Stimulated activated CD8-positive, alpha-beta memory T cell treated with anti-CD3 and anti-CD28 coated beads, Interleukin-7, amount 100 ng/mL, for 48 hours (primary cell): ENCODE measurements around the gene SLC6A12.
"Not testable (repeated sequence)": the region's sequence is repeated elsewhere in the genome, so short reads cannot be mapped to it uniquely, and the experiment has no call there.

Source experiments
- DNase-seq, 2 donors: peaks; one replicate each; pipeline ENCODE4 v3.0.0-alpha.2; 2020; ENCODE audit warnings: low read depth in 1 of 2; ENCODE audit errors: extremely low read depth in 1 of 2

Gene SLC6A12

DNA sequence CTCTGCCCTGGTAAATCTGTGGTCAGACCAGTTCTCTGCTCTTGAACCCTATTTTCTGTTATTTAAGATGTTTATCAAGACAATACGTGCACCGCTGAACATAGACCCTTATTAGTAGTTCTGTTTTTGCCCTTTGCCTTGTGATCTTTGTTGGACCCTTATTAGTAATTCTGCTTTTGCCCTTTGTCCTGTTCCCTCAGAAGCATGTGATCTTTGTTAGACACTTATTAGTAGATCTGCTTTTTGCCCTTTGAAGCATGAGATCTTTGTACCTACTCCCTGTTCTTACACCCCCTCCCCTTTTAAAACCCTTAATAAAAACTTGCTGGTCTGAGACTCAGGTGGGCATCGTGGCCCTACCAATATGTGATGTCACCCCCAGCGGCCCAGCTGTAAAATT lies 22.0 kb upstream of the SLC6A12 start:
- not testable (repeated sequence) for DNase-seq

DNA sequence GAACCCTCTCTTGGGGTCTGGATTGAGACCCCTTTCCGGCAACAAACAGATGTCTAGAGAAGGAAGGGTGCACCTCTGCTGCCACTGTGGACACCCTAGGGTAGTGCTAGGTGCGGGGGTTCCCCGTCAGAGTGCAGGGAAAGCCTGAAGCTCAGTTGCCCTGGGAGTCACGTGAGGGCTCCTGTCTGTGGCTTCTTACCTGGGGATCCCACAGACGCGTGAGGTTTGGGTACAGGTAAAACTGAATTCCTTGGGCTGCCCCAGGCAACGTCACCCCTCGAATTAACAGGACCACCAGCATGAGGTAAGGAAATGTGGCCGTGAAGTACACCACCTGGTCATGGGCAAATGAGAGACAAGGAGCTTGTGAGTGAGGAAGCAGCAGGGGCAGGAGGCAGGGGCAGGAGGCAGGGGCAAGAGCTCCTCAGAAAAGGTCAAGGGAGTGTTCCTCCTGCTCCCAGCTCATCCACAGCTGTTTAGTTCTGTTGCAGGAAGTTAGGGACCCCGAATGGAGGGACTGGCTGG lies 21.0 kb upstream of the SLC6A12 start:
- no peak for DNase-seq

DNA sequence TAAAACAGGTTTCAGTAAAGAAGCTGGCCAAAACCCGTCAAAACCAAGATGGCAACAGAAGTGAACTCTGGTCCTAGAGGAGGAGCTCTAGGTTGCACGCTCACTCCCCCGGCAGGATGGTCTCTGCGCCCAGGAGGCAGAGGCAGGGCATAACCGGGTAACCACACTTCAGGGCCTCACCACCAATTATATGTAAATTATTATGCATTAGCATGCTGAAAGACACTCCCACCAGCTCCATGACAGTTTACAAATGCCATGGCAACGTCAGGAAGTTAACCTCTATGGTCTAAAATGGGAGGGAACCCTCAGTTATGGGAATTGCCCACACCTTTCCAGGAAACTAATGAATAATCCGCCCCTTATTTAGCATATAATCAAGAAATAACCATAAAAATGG lies 20.1 kb upstream of the SLC6A12 start:
- no peak for DNase-seq

DNA sequence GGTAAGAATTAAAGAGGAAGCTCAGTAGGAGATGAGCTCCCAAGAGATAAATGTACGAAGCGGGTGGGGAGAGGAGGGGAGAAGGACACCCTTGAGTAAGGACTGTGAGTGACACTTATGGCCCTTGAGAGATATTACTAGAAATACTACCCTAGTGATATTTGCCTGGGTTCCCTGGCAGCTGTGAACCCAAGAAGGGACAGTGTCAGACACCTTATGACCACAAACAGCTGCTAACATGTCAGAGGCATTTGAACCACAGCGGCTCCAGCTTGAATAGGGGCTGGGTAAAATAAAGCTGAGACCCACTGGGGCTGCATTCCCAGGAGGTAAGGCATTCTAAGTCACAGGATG lies 19.6 kb upstream of the SLC6A12 start:
- no peak for DNase-seq

DNA sequence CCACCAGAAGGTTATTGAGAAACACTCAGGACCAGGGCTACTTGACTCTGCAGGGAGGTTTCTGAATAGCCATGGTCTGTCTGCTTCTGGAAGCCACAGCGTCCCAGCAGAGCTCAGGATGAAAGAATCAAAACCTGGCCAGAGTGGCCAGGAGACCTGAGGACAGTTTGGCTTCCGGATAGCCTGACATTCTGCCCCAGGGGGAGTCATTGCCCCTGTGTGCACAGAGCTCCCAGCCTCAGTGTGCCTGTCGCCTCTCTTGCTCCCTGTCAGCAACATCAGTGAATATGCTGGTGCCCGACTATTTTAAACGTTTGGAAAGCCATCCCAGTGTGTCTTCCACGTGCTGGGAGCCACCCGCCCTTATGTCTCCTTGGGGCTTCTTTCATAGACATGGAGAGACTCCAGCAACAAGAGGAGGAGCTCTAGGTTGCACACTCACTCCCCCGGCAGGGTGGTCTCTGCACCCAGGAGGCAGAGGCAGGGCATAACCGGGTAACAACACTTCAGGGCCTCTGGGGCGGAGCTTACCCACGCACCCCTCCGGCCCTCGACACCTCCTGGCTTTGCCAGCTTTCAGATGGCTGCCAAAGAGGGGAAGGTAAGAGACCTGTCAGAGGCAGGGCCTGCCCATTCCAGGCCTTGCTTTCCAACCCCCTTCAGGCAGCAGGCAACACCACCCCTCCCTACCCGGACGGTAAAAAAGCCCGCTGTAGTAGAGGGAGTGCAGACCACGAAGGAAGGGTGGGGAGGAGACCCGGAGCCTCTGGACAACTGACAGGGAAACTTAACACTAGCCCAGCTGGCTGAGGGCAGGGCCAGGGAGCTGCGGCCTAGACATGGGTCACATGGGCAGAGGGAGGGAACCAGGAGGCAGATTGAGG lies 19.0 kb upstream of the SLC6A12 start:
- no peak for DNase-seq

DNA sequence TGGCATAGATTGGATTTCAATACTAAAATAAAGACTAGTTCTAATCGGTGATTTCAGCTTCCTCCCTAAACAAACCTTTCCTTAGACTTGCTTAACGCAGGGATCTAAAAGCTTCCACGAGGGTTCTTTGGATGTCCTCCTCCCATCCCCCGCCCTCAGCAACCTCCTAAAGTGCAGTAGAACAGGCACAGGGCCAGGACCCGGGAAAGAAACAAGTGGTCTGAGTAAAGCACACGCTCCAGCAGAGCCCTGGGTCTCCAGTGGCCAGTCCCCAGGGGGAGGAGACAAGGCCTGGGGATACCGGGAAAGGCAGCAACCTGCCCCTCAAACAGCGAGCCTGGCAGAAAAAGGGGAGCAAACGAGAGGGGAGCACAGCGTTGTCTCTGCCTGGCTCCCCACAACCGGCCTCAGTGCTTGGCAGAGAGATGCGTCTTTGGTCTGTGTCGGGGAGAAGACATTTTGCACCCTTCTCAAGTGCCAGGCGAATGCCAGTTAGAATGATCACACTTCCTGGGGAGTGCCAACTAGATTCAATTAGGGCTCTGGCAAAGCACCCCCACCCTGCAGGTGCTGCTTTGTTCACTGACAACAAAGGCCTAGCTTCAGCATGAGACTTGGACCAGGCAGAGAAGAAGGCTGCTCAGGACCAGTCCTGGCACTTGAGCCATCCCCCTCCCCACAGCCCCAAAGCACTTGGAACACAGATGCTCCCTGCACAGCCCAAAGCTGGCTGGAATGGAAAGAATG lies 17.1 kb upstream of the SLC6A12 start:
- no peak for DNase-seq

DNA sequence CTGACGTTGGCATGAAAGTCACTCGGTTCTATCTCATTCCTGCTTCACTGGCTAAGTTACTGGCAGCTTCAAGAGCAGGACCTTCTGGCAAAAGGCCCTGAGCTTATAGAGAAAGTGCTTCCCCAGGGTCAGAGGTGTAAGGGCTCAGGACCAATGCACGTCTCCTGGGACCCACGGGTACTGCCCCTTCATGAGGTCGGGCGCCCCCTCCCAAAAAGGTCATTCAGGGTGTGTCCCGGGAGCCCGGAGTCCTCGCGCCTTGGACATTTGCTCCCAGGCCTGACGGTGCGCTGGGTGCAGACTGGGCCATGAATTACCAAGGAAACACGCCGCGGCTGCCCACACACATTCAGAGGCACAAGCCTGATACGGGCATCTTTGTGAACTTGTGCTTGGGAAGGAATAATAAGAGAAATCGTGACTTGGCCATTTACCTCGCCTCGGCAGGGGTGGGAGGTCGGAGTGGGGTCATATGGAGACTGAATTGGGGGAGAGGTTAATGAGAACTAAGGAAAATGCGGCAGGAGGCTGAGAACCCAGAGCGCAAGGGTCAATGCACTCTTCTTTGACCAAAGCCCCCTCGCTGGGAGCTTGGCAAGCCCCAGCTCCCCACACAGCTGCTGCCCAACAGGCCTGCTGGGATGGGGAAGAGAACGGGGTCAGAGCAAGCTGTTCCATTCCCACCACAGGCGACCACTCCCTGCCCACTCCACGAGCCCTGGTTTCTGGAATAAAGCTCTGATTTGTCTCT lies 15.7 kb upstream of the SLC6A12 start:
- no peak for DNase-seq

DNA sequence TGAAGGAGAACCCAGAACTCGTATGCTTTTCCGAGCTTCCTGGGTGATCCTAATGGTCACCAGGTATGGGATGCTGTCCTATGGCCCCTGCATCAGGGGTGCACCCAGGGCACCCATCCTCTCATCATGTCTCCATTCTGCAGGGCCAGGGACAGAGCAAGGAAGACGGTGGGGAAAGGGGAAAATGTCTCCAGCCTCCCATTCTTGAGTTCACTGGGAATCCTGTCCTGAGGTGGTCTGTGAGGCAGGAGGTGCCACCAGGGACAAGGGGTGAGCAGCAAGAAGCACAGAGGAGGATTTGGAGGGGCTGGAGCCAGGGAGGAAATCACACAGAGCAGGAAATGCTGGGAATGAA lies 14.9 kb upstream of the SLC6A12 start:
- no peak for DNase-seq

DNA sequence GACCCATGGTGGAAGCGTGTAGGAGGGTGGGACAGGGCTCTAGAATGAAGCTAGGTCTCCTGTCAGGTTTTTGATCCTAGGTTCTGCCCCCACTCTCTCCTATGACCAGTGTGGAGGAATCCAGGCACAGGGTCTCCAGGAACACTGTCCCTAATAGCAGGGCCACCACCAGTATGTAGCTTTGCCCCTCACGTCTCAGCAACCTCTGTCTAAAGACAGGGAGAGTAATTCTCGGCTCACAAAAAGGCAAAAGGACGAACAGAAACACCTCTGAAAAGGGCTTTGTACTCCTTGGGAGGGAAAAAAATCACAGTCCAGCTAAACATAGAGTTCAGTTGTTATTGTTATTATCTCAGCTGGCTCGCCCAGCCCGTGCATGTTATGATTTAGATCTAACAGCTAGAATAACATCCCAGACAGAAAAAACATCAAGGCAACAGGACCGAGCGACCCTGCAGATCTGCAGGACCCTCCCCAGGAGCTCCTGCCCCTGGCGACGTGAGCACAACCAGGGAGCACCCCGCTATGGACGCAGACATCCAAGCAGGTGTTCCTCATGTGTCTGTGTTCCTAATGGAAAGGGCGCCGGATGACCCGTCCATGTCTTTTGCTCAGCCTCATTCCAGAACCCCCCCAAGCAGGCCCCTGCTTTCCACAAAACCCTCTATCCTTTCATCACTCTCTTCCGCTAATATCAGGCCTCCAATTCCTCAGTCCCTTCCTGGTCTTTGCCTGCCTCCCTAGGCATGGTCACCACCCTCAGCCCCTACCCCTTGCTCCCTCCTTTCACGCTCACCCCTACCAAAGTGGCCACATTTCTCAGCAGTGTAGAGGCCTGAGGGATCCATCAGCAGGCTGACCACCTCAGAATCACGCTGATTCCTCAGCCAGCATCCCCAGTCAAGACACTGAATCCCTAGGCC lies 14.2 kb upstream of the SLC6A12 start:
- DNase-seq, result no peak

DNA sequence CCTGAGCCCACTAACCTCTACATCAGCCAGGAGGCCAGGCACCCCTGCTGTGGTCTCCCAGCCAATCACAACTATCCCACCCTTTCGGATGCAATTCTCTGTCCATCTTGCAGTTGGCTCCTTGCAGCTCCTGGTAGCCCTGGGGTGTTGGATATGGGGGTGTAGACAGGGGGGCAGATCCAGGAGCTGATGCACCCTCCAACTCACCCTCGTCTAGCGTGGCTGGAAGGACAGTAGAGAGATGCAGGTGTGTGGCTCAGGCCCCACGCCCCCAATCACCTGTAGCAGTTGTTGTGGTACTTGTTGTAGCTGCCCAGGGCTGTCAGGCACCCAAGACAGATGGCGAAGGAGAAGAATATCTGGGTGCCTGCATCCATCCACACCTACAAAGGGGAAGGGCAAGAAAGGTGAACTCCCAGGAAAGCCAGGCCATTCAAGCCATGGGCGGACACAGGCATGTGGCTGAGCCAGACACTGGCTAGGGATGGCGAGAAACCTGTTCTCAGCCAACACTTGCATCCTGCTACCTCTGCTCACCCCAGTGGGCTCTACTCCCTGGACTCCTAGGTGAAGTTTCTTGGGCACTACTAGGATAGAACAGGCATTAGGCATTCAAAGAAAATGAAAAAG lies 13.4 kb upstream of the SLC6A12 start:
- DNase-seq, result no peak

DNA sequence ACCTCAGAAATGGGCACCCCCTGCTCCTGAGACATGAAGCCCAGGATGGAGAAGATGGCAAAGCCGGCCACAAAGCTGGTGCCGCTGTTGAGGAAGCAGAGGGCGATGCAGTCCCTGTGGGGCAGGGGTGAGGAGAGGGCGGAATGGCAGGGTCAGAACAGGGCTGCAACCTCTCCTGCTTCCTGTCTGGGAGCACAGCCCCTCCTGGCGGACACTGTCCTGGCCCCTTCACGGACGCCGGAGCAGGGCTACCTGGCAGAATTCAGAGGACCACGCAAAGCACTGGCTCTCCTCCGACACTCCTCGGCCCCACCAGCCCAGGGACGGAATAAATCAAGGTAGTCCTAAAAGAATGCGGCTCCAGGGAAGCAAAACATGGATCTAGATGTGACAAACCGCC lies 12.4 kb upstream of the SLC6A12 start:
- no peak for DNase-seq

DNA sequence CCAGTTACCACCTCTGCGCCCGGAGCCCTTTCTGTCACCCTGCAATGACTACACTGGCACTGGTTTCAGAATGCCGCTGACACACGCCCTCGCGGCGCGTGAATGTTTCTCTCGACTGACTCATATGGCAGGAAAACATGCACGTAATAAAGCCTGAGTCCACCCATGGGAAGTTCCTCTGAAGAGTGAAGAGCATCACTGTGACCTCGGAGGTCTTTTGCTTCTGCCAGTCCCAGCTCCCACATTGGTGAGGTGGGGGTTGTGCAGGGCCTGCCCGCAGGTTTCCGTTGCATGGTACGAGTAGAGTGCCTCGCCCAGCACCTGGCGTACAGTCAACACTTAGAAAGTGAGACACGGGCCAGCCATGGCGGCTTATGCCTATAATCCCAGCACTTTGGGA lies 11.1 kb upstream of the SLC6A12 start:
- DNase-seq, result no peak

DNA sequence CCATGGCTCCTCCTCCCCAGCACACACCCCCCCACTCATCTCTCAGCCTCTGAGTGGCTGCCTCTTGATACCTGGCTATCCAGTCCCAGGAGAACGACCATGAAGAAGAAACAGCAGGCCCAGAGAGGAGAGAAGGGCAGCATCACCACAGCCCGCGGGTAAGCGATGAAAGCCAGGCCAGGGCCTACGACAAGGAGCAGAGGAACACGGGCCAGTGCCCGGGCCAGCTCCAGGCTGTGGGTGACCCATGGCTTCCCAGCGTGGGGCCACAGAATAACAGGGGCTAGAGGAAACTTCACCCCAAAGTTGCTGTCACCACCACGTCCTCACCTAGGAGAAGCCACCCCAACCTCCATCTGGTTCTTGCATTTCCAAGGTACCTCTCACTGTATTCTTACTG lies 10.4 kb upstream of the SLC6A12 start:
- DNase-seq, result no peak

DNA sequence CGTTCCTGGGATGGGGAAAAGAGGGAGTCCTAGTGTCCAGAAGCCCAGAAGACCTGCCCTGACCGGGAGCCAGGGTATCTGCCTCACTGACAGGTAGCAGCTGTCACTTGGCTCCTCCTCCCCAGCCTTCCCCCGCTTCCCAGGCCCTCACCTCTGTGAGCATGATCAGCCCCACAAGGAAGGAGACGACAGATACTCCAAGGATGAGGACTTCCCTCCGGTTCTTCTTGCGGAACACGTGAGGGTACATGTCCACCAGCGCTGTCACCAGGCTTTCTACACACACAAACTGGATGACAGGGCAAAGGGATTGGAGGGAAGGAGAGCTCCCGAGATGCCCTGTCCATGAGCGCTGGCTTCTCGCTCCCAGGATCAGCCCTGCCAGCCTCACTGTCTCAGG lies 9.9 kb upstream of the SLC6A12 start:
- DNase-seq, result no peak

DNA sequence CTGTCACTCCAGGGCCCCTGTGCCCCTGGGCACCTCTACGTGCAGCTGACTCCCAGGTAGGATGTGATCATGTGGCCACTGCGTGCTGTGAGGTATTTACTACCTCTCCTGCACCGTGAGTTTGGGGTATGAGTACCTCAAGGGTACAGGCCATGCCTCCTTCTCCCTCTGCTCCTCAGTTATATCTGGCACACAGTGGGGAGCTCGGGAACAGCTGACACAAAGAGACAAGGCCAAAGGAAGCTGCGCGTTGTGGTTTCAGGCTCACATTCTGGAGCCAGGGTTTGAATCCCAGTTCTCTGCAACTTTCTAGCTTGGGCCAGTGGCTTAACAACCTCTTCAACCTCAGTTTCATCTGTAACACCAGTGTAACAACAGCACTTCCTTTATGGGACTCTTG lies 7.8 kb upstream of the SLC6A12 start:
- no peak for DNase-seq

DNA sequence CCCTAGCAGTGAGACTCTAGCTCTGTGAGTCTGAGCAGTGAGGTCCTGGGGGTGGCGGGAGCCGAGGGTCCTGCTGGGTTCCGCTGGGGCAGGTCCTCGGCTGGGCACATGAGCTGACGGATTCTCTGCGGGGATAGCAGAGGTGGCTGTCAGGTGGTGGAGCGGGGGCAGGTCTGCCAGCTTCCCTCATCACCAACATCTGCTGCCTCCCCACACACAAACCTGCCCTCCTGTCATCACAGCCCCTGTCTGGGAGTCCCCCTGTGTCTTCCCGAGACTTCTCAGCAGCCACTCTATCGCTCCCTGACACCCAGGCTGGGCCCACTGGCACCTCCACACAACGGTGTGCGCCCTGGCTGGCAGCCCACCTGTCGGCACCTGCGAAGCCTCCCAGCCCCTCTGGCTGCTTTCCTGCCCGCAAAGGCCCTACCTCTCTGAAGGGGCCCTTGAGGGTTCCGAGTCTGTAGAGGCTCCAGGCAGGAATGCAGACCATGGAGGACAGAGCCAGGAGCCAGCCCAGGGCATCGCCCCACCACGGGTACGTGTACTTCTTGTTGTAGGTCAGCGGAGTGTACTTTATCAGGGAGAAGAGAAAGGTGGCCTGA lies 7.1 kb upstream of the SLC6A12 start:
- DNase-seq, result no peak

DNA sequence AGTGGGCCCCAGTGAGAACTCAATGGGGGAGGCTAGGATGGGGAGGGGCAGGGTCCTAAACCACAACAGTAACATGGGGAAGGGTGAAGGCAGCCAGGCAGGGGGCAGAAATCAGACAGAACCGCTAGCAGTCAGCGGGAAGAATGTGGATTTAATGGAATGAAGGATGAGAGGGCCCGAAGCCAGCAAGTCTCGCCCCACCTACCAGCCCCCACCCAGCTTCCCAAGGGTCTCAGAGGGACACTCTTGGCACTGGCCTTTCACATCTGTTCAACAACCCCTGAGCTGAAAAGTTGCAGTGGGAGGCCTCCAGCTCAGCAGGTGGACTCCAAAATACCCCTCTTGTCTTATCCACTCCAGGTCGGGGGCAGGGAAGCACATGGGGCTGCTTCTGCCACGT lies 6.5 kb upstream of the SLC6A12 start:
- no peak for DNase-seq

DNA sequence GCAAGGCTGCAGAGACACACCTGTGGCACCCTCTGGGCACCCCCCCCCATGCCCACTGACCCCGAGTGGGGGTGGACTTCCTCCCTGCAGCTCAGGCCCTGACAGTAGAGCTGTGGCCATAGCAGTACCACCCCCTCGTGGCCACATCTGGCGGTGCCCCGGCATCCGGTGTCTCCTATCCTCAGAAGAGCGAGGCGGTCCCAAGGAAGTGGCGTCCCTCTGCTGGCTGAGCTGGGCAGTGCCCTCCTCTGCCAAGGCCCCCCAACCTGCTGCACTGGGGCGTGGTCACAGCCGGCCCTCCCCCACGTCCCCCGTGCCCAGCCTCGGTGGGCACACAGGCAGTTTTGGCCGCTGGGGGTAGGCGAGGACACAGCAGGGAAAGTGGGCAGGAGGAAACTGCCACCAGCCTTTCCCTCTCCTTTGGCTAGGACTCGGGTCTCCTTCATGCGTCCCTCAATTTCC lies 6.0 kb upstream of the SLC6A12 start:
- peak; percentile 43 to 67 for DNase-seq
